Keratinocyte (primary cell): ENCODE data around the gene MRPL50.

Source experiments
- EZH2 ChIP-seq: IDR thresholded peaks from one replicate; pipeline ENCODE4 v1.6.1; 2012; ENCODE audit warnings: inconsistent platforms, mild to moderate bottlenecking, low read length, moderate library complexity
- TF ChIP-seq, protein P1 (sequence below), 3 experiments: IDR thresholded peaks in 1 of 3; conservative IDR thresholded peaks in 1 of 3; optimal IDR thresholded peaks in 1 of 3; 2 replicates in 2 of 3; 3 replicates in 1 of 3; pipeline versions ENCODE3 to v1.5.1; 2011; ENCODE audit warnings: low read length in 3 of 3, mild to moderate bottlenecking in 3 of 3, moderate library complexity in 2 of 3, control low read depth in 1 of 3, inconsistent platforms in 1 of 3; ENCODE audit not compliant: insufficient read depth in 2 of 3; ENCODE audit errors: extremely low read depth in 1 of 3

DNA sequence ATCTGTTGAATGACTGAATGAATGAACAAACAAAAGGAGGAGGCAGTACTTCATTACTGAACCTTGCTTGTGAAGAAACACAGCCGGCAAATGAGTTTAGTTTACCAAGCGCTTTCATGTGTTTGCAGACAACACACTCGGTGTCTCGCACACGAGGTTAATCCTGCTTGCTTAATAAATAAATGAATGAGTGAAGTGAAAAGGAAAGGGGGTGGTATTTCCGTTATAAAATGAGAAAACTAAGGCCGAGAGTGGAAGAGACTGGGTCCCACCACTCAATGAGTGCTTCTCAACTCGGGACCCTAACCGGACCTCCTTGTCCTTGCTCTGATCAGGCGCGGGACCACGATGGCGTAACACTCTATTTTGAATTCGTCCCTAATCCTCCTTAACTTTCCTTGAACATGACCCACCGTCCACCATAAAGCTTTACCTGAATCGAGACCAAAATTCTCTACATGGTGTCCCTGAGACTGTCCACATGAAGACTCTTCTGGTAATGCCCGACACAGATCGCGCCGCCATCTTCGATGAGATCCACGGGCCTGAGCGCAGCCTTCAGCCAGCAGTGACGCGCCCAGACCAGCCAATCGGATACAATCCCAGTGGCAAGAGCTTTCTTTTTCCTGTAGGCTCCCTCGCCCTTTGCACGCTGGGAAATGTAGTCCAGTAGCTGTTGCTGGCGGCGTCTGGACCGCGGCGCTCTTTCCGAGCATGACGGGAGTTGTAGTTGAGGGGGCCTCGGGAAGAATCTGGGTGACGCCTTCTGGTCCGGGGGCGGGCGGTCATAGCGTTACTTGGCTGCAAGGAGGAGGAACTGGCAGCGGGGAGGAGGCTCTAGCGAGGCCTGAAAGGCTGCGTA lies at the start of gene MRPL50, which contains the start of gene ZNF189:
- TF ChIP-seq, protein P1, sequence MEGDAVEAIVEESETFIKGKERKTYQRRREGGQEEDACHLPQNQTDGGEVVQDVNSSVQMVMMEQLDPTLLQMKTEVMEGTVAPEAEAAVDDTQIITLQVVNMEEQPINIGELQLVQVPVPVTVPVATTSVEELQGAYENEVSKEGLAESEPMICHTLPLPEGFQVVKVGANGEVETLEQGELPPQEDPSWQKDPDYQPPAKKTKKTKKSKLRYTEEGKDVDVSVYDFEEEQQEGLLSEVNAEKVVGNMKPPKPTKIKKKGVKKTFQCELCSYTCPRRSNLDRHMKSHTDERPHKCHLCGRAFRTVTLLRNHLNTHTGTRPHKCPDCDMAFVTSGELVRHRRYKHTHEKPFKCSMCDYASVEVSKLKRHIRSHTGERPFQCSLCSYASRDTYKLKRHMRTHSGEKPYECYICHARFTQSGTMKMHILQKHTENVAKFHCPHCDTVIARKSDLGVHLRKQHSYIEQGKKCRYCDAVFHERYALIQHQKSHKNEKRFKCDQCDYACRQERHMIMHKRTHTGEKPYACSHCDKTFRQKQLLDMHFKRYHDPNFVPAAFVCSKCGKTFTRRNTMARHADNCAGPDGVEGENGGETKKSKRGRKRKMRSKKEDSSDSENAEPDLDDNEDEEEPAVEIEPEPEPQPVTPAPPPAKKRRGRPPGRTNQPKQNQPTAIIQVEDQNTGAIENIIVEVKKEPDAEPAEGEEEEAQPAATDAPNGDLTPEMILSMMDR (optimal IDR thresholded peaks at IDR 0.05 in 1 of 3, IDR thresholded peaks at IDR 0.05 in 1 of 3, conservative IDR thresholded peaks at IDR 0.05 in 1 of 3; ENCODE audit: extremely low read depth in 1 of 3, insufficient read depth in 2 of 3, low read length in 3 of 3): no peak
- no peak for TF ChIP-seq EZH2
